HepG2 (cell line): ENCODE data around the gene HPD. TPM values are rescaled to one million over a fixed set of nuclear protein-coding genes. Genes with fewer than 3 reads are reported as not detected.
A peak's percentile ranks its signal among the peaks of the same experiment; 100 is the strongest.

Experiments used
- AHR ChIP-seq: IDR thresholded peaks from 2 replicates; pipeline ENCODE4 v1.6.1; 2018; ENCODE audit warnings: missing genetic modification reagents, missing compliant biosample characterization
- FOXA3 ChIP-seq: IDR thresholded peaks from 2 replicates; pipeline ENCODE4 v1.6.1; 2016; ENCODE audit warnings: missing genetic modification reagents, missing compliant biosample characterization
- FOXJ3 ChIP-seq: sonication (generic); formaldehyde crosslinking; IDR thresholded peaks from 2 replicates; pipeline ENCODE4 v1.4.0; 2020; ENCODE audit warnings: missing genetic modification reagents, mild to moderate bottlenecking, borderline replicate concordance
- SAFB2 ChIP-seq: sonication (generic); formaldehyde crosslinking; IDR thresholded peaks from 2 replicates; pipeline ENCODE4 v1.5.1; 2020; ENCODE audit warnings: missing genetic modification reagents, low read depth, mild to moderate bottlenecking, borderline replicate concordance
- SIX4 ChIP-seq: sonication (generic); formaldehyde crosslinking; IDR thresholded peaks from 2 replicates; pipeline ENCODE4 v1.4.0; 2020; ENCODE audit warnings: missing genetic modification reagents
- SYNCRIP ChIP-seq: fragments of 200-400 bp; formaldehyde crosslinking; IDR thresholded peaks from 2 replicates; pipeline ENCODE4 v1.6.1; 2018; ENCODE audit warnings: mild to moderate bottlenecking, low read depth, low read length; ENCODE audit not compliant: insufficient read depth
- TCF7 ChIP-seq: sonication (generic); IDR thresholded peaks from 2 replicates; pipeline ENCODE4 v1.6.1; 2016; ENCODE audit warnings: antibody characterized with exemption, low read depth
- ZNF749 ChIP-seq: sonication (generic); formaldehyde crosslinking; IDR thresholded peaks from 2 replicates; pipeline ENCODE4 v1.8.0; 2022; ENCODE audit warnings: mild to moderate bottlenecking, missing genetic modification reagents, moderate library complexity, borderline replicate concordance
- polyA plus RNA-seq, 8 experiments: library from polyadenylated mRNA; depleted of rRNA in 3 of 8; stranded (reverse) in 7 of 8; unstranded in 1 of 8; fragments of >200 nt; fragmentation: Illumina TruSeq in 4 of 8; extraction: Trizol in 4 of 8; gene quantifications; 2 replicates each; pipeline versions ENCODE4 v1.2.1 to v1.2.3, GENCODE V29; 2011 to 2016; ENCODE audit warnings: low read depth in 4 of 8, missing spikeins in 1 of 8, mixed read lengths in 1 of 8; ENCODE audit not compliant: insufficient read depth in 1 of 8
- total RNA-seq, 5 experiments: library from RNA; depleted of rRNA; stranded (reverse); fragments of >200 nt; fragmentation: Illumina TruSeq; extraction: Trizol; gene quantifications; 2 replicates each; pipeline ENCODE4 v1.2.3, GENCODE V29; 2016; ENCODE audit warnings: low read depth in 1 of 5
- TF ChIP-seq, protein P1 (sequence below): sonication (generic); formaldehyde crosslinking; IDR thresholded peaks from 2 replicates; pipeline ENCODE4 v1.5.1; 2020; ENCODE audit warnings: mild to moderate bottlenecking, missing genetic modification reagents, moderate library complexity
- TF ChIP-seq, protein P2 (sequence below), 2 experiments: fragments of 450-650 bp in 1 of 2; sonication (generic) in 1 of 2; formaldehyde crosslinking; IDR thresholded peaks; 2 replicates each; pipeline versions ENCODE4 v1.5.0 to v1.8.0; 2020 to 2022; ENCODE audit warnings: mild to moderate bottlenecking in 1 of 2, missing genetic modification reagents in 1 of 2
- TF ChIP-seq, protein P3 (sequence below), 2 experiments: sonication (generic) in 1 of 2; formaldehyde crosslinking in 1 of 2; IDR thresholded peaks; 2 replicates each; pipeline versions ENCODE4 v1.5.1 to v1.6.1; 2011 to 2020; ENCODE audit warnings: borderline replicate concordance in 1 of 2, low read depth in 1 of 2, low read length in 1 of 2, mild to moderate bottlenecking in 1 of 2, missing genetic modification reagents in 1 of 2, moderate library complexity in 1 of 2

Gene HPD
- total and polyA plus RNA-seq, 2 of the 13 experiments (the other 11 are each of a cell fraction or from before 2014, with no cell fraction given), result 120 to 195 TPM

DNA sequence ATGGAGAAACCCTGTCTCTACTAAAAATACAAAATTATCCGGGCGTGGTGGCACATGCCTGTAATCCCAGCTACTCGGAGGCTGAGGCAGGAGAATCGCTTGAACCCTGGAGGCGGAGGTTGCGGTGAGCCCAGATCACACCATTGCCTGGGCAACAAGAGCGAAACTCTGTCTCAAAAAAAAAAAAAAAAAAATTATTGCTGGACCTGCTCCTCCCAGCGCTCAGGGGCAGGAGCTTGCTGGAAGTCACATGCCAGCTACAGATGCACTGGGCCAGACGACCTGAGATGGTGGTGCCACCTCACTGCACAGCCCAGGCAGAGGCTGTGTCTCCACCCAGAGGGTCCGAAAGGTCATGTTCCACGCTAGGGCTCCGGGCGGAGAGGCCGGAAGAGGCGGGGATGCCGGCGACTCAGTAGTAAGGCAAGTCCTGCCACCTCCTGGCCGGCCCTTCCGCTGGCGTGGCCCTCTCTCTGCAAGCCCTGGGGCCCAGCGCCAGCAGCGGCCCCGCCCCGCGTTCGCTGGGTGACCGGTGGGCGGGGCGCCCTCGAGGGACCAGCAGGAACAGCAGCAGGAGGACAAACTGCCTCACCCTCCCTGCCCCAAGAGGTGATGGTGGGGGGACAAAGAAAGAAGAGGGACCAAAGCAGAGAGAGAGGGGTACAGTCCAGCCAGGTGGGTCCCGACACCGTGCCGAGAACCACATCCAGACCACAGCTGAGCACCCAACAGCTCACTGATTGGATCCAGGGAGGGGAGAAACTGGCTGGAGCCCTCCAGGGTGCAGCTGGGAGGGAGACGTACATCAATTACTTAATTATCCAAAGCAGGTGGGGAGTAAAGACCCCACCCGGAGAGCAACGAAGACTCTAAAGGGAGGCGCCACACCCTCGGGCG is 61.6 kb downstream of the HPD start (continued):
- TF ChIP-seq, protein P1, sequence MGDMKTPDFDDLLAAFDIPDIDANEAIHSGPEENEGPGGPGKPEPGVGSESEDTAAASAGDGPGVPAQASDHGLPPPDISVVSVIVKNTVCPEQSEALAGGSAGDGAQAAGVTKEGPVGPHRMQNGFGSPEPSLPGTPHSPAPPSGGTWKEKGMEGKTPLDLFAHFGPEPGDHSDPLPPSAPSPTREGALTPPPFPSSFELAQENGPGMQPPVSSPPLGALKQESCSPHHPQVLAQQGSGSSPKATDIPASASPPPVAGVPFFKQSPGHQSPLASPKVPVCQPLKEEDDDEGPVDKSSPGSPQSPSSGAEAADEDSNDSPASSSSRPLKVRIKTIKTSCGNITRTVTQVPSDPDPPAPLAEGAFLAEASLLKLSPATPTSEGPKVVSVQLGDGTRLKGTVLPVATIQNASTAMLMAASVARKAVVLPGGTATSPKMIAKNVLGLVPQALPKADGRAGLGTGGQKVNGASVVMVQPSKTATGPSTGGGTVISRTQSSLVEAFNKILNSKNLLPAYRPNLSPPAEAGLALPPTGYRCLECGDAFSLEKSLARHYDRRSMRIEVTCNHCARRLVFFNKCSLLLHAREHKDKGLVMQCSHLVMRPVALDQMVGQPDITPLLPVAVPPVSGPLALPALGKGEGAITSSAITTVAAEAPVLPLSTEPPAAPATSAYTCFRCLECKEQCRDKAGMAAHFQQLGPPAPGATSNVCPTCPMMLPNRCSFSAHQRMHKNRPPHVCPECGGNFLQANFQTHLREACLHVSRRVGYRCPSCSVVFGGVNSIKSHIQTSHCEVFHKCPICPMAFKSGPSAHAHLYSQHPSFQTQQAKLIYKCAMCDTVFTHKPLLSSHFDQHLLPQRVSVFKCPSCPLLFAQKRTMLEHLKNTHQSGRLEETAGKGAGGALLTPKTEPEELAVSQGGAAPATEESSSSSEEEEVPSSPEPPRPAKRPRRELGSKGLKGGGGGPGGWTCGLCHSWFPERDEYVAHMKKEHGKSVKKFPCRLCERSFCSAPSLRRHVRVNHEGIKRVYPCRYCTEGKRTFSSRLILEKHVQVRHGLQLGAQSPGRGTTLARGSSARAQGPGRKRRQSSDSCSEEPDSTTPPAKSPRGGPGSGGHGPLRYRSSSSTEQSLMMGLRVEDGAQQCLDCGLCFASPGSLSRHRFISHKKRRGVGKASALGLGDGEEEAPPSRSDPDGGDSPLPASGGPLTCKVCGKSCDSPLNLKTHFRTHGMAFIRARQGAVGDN (CRISPR knock-in tag), result peak; percentile 84
- TF ChIP-seq, protein P2, sequence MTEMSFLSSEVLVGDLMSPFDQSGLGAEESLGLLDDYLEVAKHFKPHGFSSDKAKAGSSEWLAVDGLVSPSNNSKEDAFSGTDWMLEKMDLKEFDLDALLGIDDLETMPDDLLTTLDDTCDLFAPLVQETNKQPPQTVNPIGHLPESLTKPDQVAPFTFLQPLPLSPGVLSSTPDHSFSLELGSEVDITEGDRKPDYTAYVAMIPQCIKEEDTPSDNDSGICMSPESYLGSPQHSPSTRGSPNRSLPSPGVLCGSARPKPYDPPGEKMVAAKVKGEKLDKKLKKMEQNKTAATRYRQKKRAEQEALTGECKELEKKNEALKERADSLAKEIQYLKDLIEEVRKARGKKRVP (CRISPR knock-in tag; IDR thresholded peaks at IDR 0.05), result 0 out of 4 replicates have a peak, but pooled peaks of 1 of the 2 experiments have one; percentile 60
- TF ChIP-seq ZNF749 (no peak; the same call in 1 of the 2 replicates), SYNCRIP (no peak), AHR (CRISPR knock-in tag) (peak; percentile 23; the same call in 1 of the 2 replicates), TCF7 (peak; percentile 41; the same call in 1 of the 2 replicates), FOXJ3 (CRISPR knock-in tag) (no peak), FOXA3 (CRISPR knock-in tag) (peak; percentile 60), SAFB2 (CRISPR knock-in tag) (no peak), SIX4 (CRISPR knock-in tag) (no peak)
- TF ChIP-seq, protein P3, sequence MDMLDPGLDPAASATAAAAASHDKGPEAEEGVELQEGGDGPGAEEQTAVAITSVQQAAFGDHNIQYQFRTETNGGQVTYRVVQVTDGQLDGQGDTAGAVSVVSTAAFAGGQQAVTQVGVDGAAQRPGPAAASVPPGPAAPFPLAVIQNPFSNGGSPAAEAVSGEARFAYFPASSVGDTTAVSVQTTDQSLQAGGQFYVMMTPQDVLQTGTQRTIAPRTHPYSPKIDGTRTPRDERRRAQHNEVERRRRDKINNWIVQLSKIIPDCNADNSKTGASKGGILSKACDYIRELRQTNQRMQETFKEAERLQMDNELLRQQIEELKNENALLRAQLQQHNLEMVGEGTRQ (IDR thresholded peaks at IDR 0.05; ENCODE audit: low read depth, low read length), result 0 out of 2 replicates have a peak, but pooled peaks have one; percentile 39
- TF ChIP-seq, protein P3 (CRISPR knock-in tag; IDR thresholded peaks at IDR 0.05; ENCODE audit: borderline replicate concordance), result no peak
